ENCODE measurements around the gene CLEC18B.
"Not testable (repeated sequence)": the region's sequence is repeated elsewhere in the genome, so short reads cannot be mapped to it uniquely, and the experiment has no call there.

- not testable (repeated sequence) for TF ChIP-seq POLR2A, CTCF (IDR thresholded peaks at IDR 0.05)
These were observed 22.5 kb upstream of the CLEC18B start for GRCh38 chr16:74443624-74444346.
